ENCODE data around the gene BOC.

Gene BOC

GRCh38 chr3:113265231-113265630 lies 53.9 kb downstream of the BOC start:
- DNase-seq (ENCODE audit: low spot score) = no peak
- Histone ChIP-seq H3K27ac (no peak overlapping the region), H3K4me3 (no peak overlapping the region)
- TF ChIP-seq CTCF (IDR thresholded peaks at IDR 0.05) = no peak

- no peak for TF ChIP-seq CTCF (IDR thresholded peaks at IDR 0.05)
- peak; percentile 45 for DNase-seq (ENCODE audit: low spot score)
- Histone ChIP-seq H3K4me3 (no peak overlapping the region), H3K27ac (no peak overlapping the region)
Measured at GRCh38 chr3:113266738-113267137, 55.4 kb downstream of the BOC start.

- TF ChIP-seq CTCF (IDR thresholded peaks at IDR 0.05) = no peak
- Histone ChIP-seq H3K4me3 (no peak overlapping the region), H3K27ac (no peak overlapping the region)
- DNase-seq (ENCODE audit: low spot score) = no peak
Measured at GRCh38 chr3:113268311-113268710, 57.0 kb downstream of the BOC start.

- H3K4me3 ChIP-seq = no peak overlapping the region
- no peak for TF ChIP-seq CTCF (IDR thresholded peaks at IDR 0.05)
- H3K27ac ChIP-seq = peak overlapping the region in 1 of 2 donors; percentile 16
- DNase-seq (ENCODE audit: low spot score) = no peak
Measured at GRCh38 chr3:113268942-113269341, 57.6 kb downstream of the BOC start.

- Histone ChIP-seq H3K4me3 (no peak overlapping the region), H3K27ac (peak overlapping the region in 1 of 2 donors; percentile 65)
- DNase-seq (ENCODE audit: low spot score) = no peak
- TF ChIP-seq CTCF (IDR thresholded peaks at IDR 0.05) = no peak
Measured at GRCh38 chr3:113269661-113270060, 58.3 kb downstream of the BOC start.

GRCh38 chr3:113270068-113270467 lies 58.7 kb downstream of the BOC start:
- DNase-seq (ENCODE audit: low spot score) = no peak
- Histone ChIP-seq H3K4me3 (no peak overlapping the region), H3K27ac (peak overlapping the region in 1 of 2 donors; percentile 65)
- TF ChIP-seq CTCF (IDR thresholded peaks at IDR 0.05) = no peak

GRCh38 chr3:113270786-113271185 lies 59.4 kb downstream of the BOC start:
- DNase-seq (ENCODE audit: low spot score) = no peak
- no peak overlapping the region for H3K4me3 ChIP-seq
- TF ChIP-seq CTCF (IDR thresholded peaks at IDR 0.05) = no peak
- H3K27ac ChIP-seq = no peak overlapping the region
